Transverse colon (tissue), 3 donors: ENCODE results near the gene MUC6.

Experiments used
- EP300 ChIP-seq: sonication (generic); formaldehyde crosslinking; IDR thresholded peaks from one replicate; pipeline ENCODE4 v1.6.1; 2017; ENCODE audit warnings: antibody characterized with exemption, low read depth
- POLR2A ChIP-seq: fragments of 450-650 bp; IDR thresholded peaks from one replicate; pipeline ENCODE4 v1.6.1; 2016; ENCODE audit warnings: antibody characterized with exemption, mild to moderate bottlenecking, moderate library complexity
- TF ChIP-seq, protein P1 (sequence below), 5 experiments: fragments of 200-600 bp in 3 of 5; fragments of 450-650 bp in 2 of 5; sonication (generic) in 3 of 5; IDR thresholded peaks; 1 replicate in 2 of 5; 2 replicates in 3 of 5; pipeline ENCODE4 v1.5.1; 2016 to 2017; ENCODE audit warnings: antibody characterized with exemption in 5 of 5, inconsistent platforms in 3 of 5, mild to moderate bottlenecking in 2 of 5, moderate library complexity in 1 of 5

DNA sequence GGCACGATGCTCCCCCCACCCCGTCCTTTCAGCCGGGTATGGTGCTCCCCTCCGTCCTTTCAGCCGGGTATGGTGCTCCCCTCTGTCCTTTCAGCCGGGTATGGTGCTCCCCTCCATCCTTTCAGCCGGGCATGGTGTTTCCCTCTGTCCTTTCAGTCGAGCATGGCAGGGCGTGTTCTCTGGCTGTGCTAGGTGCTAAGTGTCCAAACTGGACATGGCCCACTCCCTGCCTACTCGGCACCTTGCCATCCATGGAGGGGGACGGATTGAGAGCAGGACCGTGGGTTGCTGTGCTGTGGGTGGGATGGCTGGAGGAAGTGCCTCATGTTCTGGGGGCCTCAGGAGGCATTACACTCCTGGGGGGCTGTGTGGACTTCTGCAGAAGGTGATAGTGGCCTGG lies 45.5 kb downstream of the MUC6 start:
- TF ChIP-seq, protein P1, sequence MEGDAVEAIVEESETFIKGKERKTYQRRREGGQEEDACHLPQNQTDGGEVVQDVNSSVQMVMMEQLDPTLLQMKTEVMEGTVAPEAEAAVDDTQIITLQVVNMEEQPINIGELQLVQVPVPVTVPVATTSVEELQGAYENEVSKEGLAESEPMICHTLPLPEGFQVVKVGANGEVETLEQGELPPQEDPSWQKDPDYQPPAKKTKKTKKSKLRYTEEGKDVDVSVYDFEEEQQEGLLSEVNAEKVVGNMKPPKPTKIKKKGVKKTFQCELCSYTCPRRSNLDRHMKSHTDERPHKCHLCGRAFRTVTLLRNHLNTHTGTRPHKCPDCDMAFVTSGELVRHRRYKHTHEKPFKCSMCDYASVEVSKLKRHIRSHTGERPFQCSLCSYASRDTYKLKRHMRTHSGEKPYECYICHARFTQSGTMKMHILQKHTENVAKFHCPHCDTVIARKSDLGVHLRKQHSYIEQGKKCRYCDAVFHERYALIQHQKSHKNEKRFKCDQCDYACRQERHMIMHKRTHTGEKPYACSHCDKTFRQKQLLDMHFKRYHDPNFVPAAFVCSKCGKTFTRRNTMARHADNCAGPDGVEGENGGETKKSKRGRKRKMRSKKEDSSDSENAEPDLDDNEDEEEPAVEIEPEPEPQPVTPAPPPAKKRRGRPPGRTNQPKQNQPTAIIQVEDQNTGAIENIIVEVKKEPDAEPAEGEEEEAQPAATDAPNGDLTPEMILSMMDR (IDR thresholded peaks at IDR 0.05): no peak
- TF ChIP-seq EP300 (no peak), POLR2A (no peak)
